Fibroblast of skin of scalp (primary cell): Measurements from ENCODE around the gene RAB34. TPM values are rescaled to one million over a fixed set of nuclear protein-coding genes. Genes with fewer than 3 reads are reported as not detected.

Experiments used
- DNase-seq: peaks from one replicate; pipeline ENCODE4 v3.0.0-alpha.2; 2013
- polyA plus RNA-seq, 2 experiments: library from polyadenylated mRNA; unstranded; fragments of 120-200 nt; gene quantifications; one replicate each; pipeline ENCODE4 v1.2.1, GENCODE V29; 2013; ENCODE audit not compliant: insufficient read length in 2 of 2

Gene RAB34, protein sequence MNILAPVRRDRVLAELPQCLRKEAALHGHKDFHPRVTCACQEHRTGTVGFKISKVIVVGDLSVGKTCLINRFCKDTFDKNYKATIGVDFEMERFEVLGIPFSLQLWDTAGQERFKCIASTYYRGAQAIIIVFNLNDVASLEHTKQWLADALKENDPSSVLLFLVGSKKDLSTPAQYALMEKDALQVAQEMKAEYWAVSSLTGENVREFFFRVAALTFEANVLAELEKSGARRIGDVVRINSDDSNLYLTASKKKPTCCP
- 222 TPM for polyA plus RNA-seq (2013, experiment 1 of 2; ENCODE audit: insufficient read length)
- 196 TPM for polyA plus RNA-seq (2013, experiment 2 of 2; ENCODE audit: insufficient read length)

- DNase-seq: peak; percentile 94
These were observed at the start of gene RAB34 for GRCh38 chr17:28717578-28718332. RAB34 (minus strand) TSS chr17:28717868; CDS start chr17:28717266, 602 bp downstream.

- no peak for DNase-seq
These were observed 47.4 kb upstream of the RAB34 start for GRCh38 chr17:28765038-28765437.

DNA sequence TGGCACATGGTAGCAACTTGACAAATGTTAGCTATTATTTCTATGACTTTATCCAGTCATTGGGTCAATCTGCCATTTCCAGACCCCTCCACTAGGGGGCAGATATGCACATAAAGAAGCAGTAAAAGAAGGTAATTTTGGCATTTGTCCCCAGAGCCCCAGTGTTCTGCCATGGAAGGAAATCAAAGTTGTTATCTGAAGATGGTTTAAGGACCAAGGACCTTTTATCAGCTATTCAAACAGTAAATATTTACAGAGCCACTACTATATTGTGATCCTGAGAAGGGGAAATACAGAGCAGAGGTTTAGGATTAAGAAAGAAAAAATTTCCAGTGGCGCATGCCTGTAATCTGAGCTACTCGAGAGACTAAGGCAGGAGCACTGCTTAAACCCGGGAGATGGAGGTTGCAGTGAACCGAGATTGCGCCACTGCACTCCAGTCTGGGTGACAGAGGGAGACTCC, 46.2 kb upstream of the RAB34 start:
- DNase-seq: peak; percentile 77

DNA sequence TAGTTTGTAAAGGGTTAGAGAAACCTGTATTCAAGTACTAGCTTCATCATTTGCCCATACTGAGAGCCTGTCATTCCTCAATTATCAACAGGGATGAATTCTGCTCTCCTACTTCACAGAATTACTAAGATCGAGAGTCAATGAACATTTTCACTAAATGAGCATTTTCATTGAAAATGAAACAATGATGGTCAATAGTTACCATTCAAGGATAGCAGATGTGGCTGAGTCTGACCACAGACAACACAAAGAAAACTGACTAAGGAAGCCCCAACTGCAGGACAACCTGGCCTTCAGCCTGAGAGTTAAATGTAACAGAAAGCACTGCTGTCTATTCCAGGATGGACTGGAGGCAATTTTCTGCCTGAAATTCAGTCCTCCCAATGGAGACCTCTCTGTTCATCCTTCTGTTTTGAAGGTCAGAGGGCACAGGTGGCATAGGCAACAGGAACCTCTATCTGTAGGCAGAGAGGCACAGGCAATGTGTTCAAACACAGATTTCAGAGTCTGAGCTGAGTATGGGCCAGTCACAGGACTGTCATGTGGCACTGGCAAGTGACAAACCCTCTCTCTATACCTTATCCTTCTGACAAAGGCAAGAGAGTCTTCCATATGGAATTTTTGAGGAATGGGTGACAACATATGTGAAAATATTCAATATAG, 45.6 kb upstream of the RAB34 start:
- no peak for DNase-seq

DNA sequence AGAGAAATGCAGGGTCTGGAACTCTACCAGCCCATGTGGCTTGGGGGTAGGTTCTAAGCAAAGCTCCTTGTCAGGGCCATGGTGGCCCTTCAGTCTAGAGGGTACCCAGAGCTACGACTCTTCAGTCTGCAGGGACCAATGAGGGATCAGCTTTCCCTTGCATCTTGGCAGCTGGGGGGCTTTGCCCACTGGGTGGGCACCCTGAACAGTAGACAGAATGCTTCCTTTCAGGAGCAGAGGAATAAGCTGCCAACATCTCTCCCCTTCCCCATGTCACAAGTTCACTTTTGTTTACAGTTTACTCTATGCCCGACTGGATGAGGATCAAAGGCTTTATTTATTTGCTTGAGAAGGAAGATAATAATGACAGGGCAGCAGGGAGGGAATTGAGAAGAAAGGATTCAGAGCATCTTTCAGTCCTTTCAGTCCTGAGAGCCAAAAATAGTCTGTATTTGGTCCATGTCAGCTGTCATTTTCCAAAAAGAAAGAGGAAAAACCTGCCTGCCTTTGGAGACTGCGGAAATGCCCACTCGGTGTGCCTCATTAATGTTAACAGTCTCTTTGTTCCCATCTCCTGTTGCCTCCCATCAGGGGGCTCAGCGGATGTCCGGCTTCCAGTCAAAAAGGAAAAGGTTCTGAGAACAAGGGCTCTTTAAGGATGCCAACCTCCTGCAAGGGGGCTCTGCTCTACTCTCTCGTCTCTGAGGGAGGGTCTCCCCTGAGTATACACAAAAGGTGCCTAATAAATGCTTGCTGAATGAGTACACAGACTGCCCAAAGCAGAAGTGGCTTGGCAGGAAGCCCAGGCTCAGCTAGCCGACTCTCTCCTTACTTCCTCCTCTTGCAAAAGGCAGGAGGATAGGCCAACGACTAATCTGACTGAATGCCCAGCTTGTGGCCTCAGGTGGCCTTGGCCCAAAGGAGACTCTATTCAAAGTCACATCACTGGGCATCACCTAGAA, 43.2 kb upstream of the RAB34 start:
- peak; percentile 27 for DNase-seq

DNA sequence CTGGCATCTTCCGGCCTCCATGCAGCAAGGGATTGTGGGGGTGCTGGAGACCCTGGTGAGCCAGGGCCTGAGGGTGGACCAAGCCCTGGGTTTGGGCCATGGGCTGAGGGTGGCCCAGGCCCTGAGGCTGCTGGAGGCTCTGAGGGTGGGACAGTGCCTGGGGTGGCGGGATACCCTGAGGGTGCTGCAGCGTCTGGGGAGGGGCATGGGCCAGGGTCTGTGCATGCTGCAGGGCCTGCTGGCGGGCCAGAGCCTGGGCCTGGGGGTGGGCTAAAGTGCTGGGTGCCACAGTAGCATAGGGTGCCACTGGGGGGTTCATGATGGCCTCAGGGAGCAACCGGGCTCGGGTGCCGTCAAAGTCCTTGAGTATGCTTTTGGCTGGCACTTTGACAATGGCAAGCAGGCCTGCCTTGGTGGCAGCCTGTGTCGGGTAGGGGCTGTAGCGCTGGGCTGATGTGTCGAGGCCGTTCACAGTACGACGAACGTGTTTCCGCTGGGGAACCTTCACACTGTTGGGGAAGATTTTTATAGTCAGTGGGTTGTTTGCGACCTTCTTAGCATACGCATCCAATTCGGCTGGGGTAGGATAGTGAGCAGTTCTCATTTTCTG, 41.7 kb upstream of the RAB34 start:
- no peak for DNase-seq

- no peak for DNase-seq
These were observed 40.9 kb upstream of the RAB34 start for GRCh38 chr17:28758411-28759121.

GRCh38 chr17:28756049-28756804, 38.6 kb upstream of the RAB34 start:
- DNase-seq: no peak

DNA sequence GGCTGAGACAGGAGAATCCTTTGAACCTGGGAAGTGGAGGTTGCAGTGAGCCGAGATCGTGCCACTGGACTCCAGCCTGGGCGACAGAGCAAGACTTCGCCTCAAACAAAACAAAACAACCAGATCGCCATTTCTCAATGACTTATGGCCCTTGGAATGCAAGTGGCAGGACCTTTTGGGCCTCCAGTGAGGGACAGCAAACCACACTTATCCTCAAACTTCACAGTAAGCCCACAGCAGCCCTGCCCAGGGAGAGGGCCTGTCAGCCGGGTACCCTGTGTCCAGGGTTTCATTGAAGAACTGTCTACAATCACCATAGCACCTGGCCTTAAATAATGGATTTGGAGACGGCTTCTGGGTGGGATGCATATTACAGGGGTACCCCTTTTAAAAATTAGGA, 37.8 kb upstream of the RAB34 start:
- no peak for DNase-seq

GRCh38 chr17:28751600-28752366, 34.1 kb upstream of the RAB34 start:
- no peak for DNase-seq

GRCh38 chr17:28750178-28751047, 32.7 kb upstream of the RAB34 start:
- DNase-seq: peak; percentile 90

DNA sequence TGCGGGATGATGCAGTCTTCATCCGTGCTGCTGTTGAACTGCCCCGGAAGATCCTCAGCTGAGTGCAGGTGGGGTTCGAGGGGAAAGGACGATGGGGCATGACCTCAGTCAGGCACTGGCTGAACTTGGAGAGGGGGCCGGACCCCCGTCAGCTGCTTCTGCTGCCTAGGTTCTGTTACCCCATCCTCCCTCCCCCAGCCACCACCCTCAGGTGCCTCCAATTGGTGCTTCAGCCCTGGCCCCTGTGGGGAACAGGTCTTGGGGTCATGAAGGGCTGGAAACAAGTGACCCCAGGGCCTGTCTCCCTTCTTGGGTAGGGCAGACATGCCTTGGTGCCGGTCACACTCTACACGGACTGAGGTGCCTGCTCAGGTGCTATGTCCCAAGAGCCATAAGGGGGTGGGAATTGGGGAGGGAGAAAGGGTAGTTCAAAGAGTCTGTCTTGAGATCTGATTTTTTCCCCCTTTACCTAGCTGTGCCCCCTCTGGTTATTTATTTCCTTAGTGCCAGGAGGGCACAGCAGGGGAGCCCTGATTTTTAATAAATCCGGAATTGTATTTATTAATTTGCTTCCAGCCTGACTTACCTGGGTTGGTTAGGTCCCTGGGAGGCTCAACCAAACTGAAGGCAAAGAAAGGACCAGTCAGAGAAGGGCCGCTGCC, 32.0 kb upstream of the RAB34 start:
- DNase-seq: no peak

DNA sequence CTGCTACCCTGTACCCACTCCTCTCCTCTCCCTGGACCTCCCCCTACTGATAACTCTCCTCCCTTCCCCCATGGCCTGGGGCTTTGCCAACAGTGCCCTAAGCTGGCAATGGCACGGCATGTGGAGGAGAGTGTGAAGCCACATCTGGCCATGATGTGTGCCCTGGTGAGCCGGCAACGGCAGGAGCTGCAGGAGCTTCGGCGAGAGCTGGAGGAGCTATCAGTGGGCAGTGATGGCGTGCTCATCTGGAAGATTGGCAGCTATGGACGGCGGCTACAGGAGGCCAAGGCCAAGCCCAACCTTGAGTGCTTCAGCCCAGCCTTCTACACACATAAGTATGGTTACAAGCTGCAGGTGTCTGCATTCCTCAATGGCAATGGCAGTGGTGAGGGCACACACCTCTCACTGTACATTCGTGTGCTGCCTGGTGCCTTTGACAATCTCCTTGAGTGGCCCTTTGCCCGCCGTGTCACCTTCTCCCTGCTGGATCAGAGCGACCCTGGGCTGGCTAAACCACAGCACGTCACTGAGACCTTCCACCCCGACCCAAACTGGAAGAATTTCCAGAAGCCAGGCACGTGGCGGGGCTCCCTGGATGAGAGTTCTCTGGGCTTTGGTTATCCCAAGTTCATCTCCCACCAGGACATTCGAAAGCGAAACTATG, 31.3 kb upstream of the RAB34 start:
- DNase-seq: no peak

DNA sequence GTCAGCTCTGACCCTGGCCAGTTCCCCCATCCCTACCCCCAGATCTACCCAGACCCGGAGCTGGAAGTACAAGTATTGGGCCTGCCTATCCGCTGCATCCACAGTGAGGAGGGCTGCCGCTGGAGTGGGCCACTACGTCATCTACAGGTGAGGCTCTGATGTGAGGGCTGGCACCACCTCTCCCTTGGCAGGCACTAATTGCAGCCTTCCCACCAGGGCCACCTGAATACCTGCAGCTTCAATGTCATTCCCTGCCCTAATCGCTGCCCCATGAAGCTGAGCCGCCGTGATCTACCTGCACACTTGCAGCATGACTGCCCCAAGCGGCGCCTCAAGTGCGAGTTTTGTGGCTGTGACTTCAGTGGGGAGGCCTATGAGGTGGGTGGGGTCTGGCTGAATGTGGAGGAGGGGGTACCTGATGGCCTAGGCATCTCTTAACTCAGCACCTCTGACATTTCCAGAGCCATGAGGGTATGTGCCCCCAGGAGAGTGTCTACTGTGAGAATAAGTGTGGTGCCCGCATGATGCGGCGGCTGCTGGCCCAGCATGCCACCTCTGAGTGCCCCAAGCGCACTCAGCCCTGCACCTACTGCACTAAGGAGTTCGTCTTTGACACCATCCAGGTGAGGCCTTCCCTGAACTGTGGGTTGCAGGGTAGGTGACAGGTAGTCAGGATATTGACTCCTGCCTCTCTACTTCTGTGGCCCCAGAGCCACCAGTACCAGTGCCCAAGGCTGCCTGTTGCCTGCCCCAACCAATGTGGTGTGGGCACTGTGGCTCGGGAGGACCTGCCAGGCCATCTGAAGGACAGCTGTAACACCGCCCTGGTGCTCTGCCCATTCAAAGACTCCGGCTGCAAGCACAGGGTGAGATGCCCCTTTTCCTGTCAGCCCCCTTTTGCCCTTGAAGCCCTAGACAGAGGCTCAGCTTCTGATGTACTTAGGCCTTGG, 30.4 kb upstream of the RAB34 start:
- no peak for DNase-seq

DNA sequence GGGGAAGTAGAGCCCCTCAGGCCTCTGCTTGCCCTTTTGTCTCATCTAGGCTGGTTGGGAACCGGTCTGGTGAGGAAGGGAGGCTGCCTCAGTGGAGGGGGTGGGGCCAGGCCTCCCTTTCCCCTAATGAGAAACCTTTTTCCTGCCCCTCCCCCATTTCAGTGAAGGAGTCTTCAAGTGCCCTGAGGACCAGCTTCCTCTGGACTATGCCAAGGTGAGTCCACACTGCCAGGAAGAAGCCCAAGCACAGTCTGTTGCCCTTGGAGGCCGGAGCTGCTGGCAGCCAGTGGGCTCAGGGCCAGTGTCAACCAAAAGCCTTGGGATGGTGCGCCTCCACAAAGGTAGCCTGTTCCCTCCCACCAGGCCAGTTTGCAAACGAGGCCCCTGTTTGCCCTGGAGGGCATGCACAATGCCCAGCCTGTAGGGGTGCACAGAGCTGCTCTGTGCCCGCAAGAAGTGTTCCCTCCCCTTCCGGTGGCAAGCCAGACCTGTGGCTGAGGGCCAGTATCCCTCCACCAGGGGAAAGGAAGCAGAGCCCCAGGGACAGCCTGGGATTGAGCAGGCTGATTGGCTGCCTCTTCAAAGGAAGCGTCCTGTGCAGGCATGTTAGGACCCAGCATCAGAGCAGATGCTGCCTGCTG, 29.5 kb upstream of the RAB34 start:
- no peak for DNase-seq
